Heart left ventricle (tissue), 16 donors: ENCODE results near the gene SLC25A52. TPM values are rescaled to one million over a fixed set of nuclear protein-coding genes. Genes with fewer than 3 reads are reported as not detected.

ENCODE experiments used
- ATAC-seq, 4 donors: fragments of 200-7000 bp; cut with Tn5 transposase; one replicate each; pipeline ENCODE4 v1.9.1; 2020 to 2022; ENCODE audit warnings: moderate library complexity in 4 of 4, mild to moderate bottlenecking in 3 of 4, moderate number of reproducible peaks in 1 of 4
- DNase-seq, 5 donors: peaks; one replicate each; pipeline ENCODE4 v3.0.0-alpha.2; 2020
- H3K27ac ChIP-seq, 12 donors: fragments of 200-600 bp; sonication (generic) in 4 of 12; one replicate each; pipeline versions ENCODE4 v1.5.0 to v1.8.0; 2016 to 2022; ENCODE audit warnings: mild to moderate bottlenecking in 2 of 12
- H3K27me3 ChIP-seq, 9 donors: fragments of 200-600 bp; sonication (generic) in 2 of 9; one replicate each; pipeline versions ENCODE4 v1.5.1 to v1.8.0; 2016 to 2022; ENCODE audit warnings: mild to moderate bottlenecking in 3 of 9
- H3K36me3 ChIP-seq, 9 donors: fragments of 200-600 bp; sonication (generic) in 2 of 9; one replicate each; pipeline versions ENCODE4 v1.5.0 to v1.8.0; 2018 to 2022; ENCODE audit warnings: mild to moderate bottlenecking in 2 of 9
- H3K4me1 ChIP-seq, 12 donors: fragments of 200-600 bp; sonication (generic) in 4 of 12; one replicate each; pipeline versions ENCODE4 v1.5.0 to v1.8.0; 2016 to 2022; ENCODE audit warnings: mild to moderate bottlenecking in 3 of 12
- H3K4me3 ChIP-seq, 12 donors: fragments of 200-600 bp; sonication (generic) in 4 of 12; one replicate each; pipeline versions ENCODE4 v1.5.0 to v1.8.0; 2017 to 2022; ENCODE audit warnings: mild to moderate bottlenecking in 9 of 12, moderate library complexity in 4 of 12
- H3K9me3 ChIP-seq, 12 donors: fragments of 200-600 bp; sonication (generic) in 4 of 12; one replicate each; pipeline versions ENCODE4 v1.5.0 to v1.8.0; 2016 to 2022; ENCODE audit warnings: mild to moderate bottlenecking in 1 of 12
- CTCF ChIP-seq, 12 donors: fragments of 200-600 bp; sonication (generic) in 4 of 12; IDR thresholded peaks; one replicate each; pipeline versions ENCODE4 v1.5.0 to v1.8.0; 2018 to 2022; ENCODE audit warnings: antibody characterized with exemption in 12 of 12, mild to moderate bottlenecking in 5 of 12
- POLR2A ChIP-seq, 2 donors: fragments of 450-650 bp; IDR thresholded peaks; one replicate each; pipeline ENCODE4 v1.6.1; 2017; ENCODE audit warnings: antibody characterized with exemption in 2 of 2, mild to moderate bottlenecking in 2 of 2, moderate library complexity in 2 of 2
- WGBS, 4 donors: extraction: QIAGEN DNeasy Blood & Tissue Kit in 2 of 4; methylation state at CpG; one replicate each; pipeline versions ENCODE4 v1.1.5 to v1.1.7; 2013 to 2018; 5-methylcytosine and 5-hydroxymethylcytosine counted together
- intact Hi-C, 10 donors: fragments of 100-400 bp; cut with DNase I; formaldehyde crosslinking; loops; one replicate each; pipeline versions ENCODE4 v1.11.1 to v1.14.2; 2022
- polyA plus RNA-seq, 2 donors: library from polyadenylated mRNA; stranded (reverse); fragments of 200-250 nt; gene quantifications; one replicate each; pipeline ENCODE4 v1.2.3, GENCODE V29; 2013
- total RNA-seq, 9 donors: library from RNA; depleted of rRNA in 2 of 9; stranded (reverse); fragments of >200 nt in 2 of 9; fragmentation: NEBNext Ultra II Directional in 3 of 9; extraction: Animal tissue kit (Norgen Biotek cat#: 25700) in 3 of 9; gene quantifications; one replicate each; pipeline versions ENCODE4 v1.1.0 to v1.2.4, GENCODE V29; 2016 to 2023
- donor health status: ischemic (EF 13 %, LVEDD 7.1; RV severe dilation, severe dysfunction).
- donor health status: healthy with polysubstance abuse.
- donor health status: DM: no; HTN: yes; CAD: no.
- donor health status: DM: no; HTN: no; CAD: no.
- donor health status: ischemic (EF 25% LVEDD 6.9; RV normal size, moderate dysfunction).
- donor health status: ischemic (EF 25% LVEDD 5.7; RV mildly dilated, moderate dysfunction).
- donor health status: healthy.
- donor health status: DM: yes; HTN: yes; CAD: no.
- donor health status: ischemic (EF 35%, LVEDD 5.7; RV mildly dilated, moderate dysfunction).
- donor health status: nonischemic (EF 11% LVEDD 7.7; RV severe dilation, severe dysfunction).
- donor health status: DM: yes; HTN: yes; CAD: no.
- donor health status: PGD.
- donor health status: ischemic (EF 29% LVEDD 5.4; RV normal size, mild dysfunction).
- donor health status: nonischemic (EF 23%, LVEDD 6.1; RV moderate dilation, normal function).

Gene SLC25A52
- total and polyA plus RNA-seq, 11 donors = not detected

DNA sequence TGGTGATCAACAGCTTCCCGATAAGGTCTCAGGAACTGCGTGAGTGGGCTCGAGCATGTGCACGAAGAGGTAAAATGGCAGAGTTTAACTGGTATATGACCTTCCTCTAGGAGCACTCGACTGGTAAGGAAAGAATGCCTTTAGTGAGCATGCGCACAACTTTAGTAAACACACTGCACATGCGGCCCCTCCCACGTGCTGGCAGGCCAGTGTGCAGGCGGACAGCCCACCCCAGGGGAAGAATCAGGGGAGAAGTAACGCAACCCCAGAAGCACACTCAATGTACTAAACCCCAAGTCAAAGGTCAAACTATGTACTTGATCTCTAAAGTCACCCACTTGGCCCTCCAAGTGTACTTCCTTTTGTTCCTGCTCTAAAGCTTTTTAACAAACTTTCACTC, 28.7 kb upstream of the SLC25A52 start:
- intact Hi-C loops = no loop called here
- ATAC-seq = no peak
- H3K27ac ChIP-seq = no peak overlapping the region
- H3K27me3 ChIP-seq = no peaks in the 10 kb centered on the region
- TF ChIP-seq CTCF (IDR thresholded peaks at IDR 0.05) (no peak), POLR2A (IDR thresholded peaks at IDR 0.05) (no peak)
- H3K4me3 ChIP-seq = no peak overlapping the region
- H3K9me3 ChIP-seq = no peaks in the 10 kb centered on the region
- H3K4me1 ChIP-seq = no peaks in the 10 kb centered on the region
- no peaks in the 10 kb centered on the region for H3K36me3 ChIP-seq
- WGBS, 4 donors = 81 to 90% (median 83%) methylated on average over 9 to 10 of the region's 10 CpGs
- DNase-seq = no peak

GRCh38 chr18:31783059-31783458, 22.4 kb upstream of the SLC25A52 start:
- Histone ChIP-seq H3K27ac (no peak overlapping the region), H3K4me3 (no peak overlapping the region), H3K27me3 (no peaks in the 10 kb centered on the region), H3K36me3 (no peaks in the 10 kb centered on the region), H3K9me3 (peaks cover 0 to 25% (median 16%) of the 10 kb centered on the region in 12 donors), H3K4me1 (no peaks in the 10 kb centered on the region)
- DNase-seq (no peak), ATAC-seq (no peak)
- TF ChIP-seq CTCF (IDR thresholded peaks at IDR 0.05) = no peak
- no peak for TF ChIP-seq POLR2A (IDR thresholded peaks at IDR 0.05)
- intact Hi-C loops = no loop called here
- WGBS, 4 donors = 76 to 80% (median 79%) methylated on average over 3 of the region's 3 CpGs

GRCh38 chr18:31778391-31778950, 17.8 kb upstream of the SLC25A52 start:
- ATAC-seq (no peak), DNase-seq (no peak)
- no peaks in the 10 kb centered on the region for H3K36me3 ChIP-seq
- no peaks in the 10 kb centered on the region for H3K4me1 ChIP-seq
- no peaks in the 10 kb centered on the region for H3K27me3 ChIP-seq
- intact Hi-C loops = no loop called here
- H3K9me3 ChIP-seq = peaks cover 0 to 34% (median 18%) of the 10 kb centered on the region in 12 donors
- TF ChIP-seq CTCF (IDR thresholded peaks at IDR 0.05) (no peak), POLR2A (IDR thresholded peaks at IDR 0.05) (no peak)
- H3K4me3 ChIP-seq = no peak overlapping the region
- H3K27ac ChIP-seq = no peak overlapping the region

- no peaks in the 10 kb centered on the region for H3K36me3 ChIP-seq
- H3K27me3 ChIP-seq = no peaks in the 10 kb centered on the region
- DNase-seq = no peak
- intact Hi-C loops = no loop called here
- H3K4me1 ChIP-seq = no peaks in the 10 kb centered on the region
- TF ChIP-seq CTCF (IDR thresholded peaks at IDR 0.05) (no peak), POLR2A (IDR thresholded peaks at IDR 0.05) (no peak)
- peaks cover 0 to 34% (median 18%) of the 10 kb centered on the region in 12 donors for H3K9me3 ChIP-seq
- WGBS, 4 donors = 84 to 90% (median 88%) methylated on average over 9 of the region's 9 CpGs
- H3K4me3 ChIP-seq = no peak overlapping the region
- no peak for ATAC-seq
- no peak overlapping the region for H3K27ac ChIP-seq
These were observed 15.4 kb upstream of the SLC25A52 start for GRCh38 chr18:31776093-31776492.
